Measurements from ENCODE around the gene TAX1BP1. TPM values are rescaled to one million over a fixed set of nuclear protein-coding genes. Genes with fewer than 3 reads are reported as not detected.

The TAX1BP1 gene
- polyA plus RNA-seq, 1 donor (not counting 4 experiments of a cell fraction or from before 2014, with no cell fraction given), result 102 TPM

GRCh38 chr7:27860800-27861199 is 120.8 kb downstream of the TAX1BP1 start:
- H3K9me1 ChIP-seq (ENCODE audit: control insufficient read depth, extremely low read depth, insufficient read depth, low read length), result no peaks in the 10 kb centered on the region
- dilution Hi-C loops (cut with MboI; ENCODE audit: extremely low pct_ligation_motif_present, low sequenced_read_pairs), result no loop called here
- TF ChIP-seq EZH2 (IDR thresholded peaks at IDR 0.05; ENCODE audit: low read length) (no peak), CTCF (optimal IDR thresholded peaks at IDR 0.05 in 1 of 3, IDR thresholded peaks at IDR 0.05 in 1 of 3, conservative IDR thresholded peaks at IDR 0.05 in 1 of 3; ENCODE audit: extremely low read depth in 1 of 3, insufficient read depth in 2 of 3, low read length in 3 of 3) (no peak)
- H3K4me1 ChIP-seq (ENCODE audit: control insufficient read depth, extremely low read depth, insufficient read depth, low read length), result no peaks in the 10 kb centered on the region
- no peak overlapping the region for H3K4me2 ChIP-seq (ENCODE audit: control insufficient read depth, extremely low read depth, insufficient read depth, low read depth, low read length)
- H3K4me3 ChIP-seq (ENCODE audit: control insufficient read depth in 2 of 3, extremely low read depth in 1 of 3, insufficient read depth in 2 of 3, low read depth in 1 of 3, low read length in 3 of 3), result no peak overlapping the region
- no peak overlapping the region for H2AFZ ChIP-seq (ENCODE audit: control insufficient read depth, low read length)
- FAIRE-seq (no peak), DNase-seq (ENCODE audit: low read depth, low spot score) (no peak)
- H3K27ac ChIP-seq (ENCODE audit: control insufficient read depth, insufficient read depth, low read length), result no peak overlapping the region
- H3K9me3 ChIP-seq (ENCODE audit: control insufficient read depth, low read depth, low read length), result no peaks in the 10 kb centered on the region
- H3K9ac ChIP-seq (ENCODE audit: control insufficient read depth, extremely low read depth, insufficient read depth, low read length), result no peak overlapping the region
- no peaks in the 10 kb centered on the region for H3K27me3 ChIP-seq (ENCODE audit: control insufficient read depth, extremely low read depth, insufficient read depth, low read length)
- H3K36me3 ChIP-seq (ENCODE audit: control insufficient read depth in 2 of 2, extremely low read depth in 1 of 2, insufficient read depth in 2 of 2, low read length in 2 of 2), result no peaks in the 10 kb centered on the region
- H3K79me2 ChIP-seq (ENCODE audit: control insufficient read depth, insufficient read depth, low read length), result no peaks in the 10 kb centered on the region
- no peaks in the 10 kb centered on the region for H4K20me1 ChIP-seq (ENCODE audit: control insufficient read depth, extremely low read depth, insufficient read depth, low read length)

GRCh38 chr7:27861747-27862146 is 121.8 kb downstream of the TAX1BP1 start:
- Histone ChIP-seq H3K4me3 (ENCODE audit: control insufficient read depth in 2 of 3, extremely low read depth in 1 of 3, insufficient read depth in 2 of 3, low read depth in 1 of 3, low read length in 3 of 3) (no peak overlapping the region), H3K9ac (ENCODE audit: control insufficient read depth, extremely low read depth, insufficient read depth, low read length) (no peak overlapping the region), H3K9me1 (ENCODE audit: control insufficient read depth, extremely low read depth, insufficient read depth, low read length) (no peaks in the 10 kb centered on the region), H2AFZ (ENCODE audit: control insufficient read depth, low read length) (no peak overlapping the region), H3K36me3 (ENCODE audit: control insufficient read depth in 2 of 2, extremely low read depth in 1 of 2, insufficient read depth in 2 of 2, low read length in 2 of 2) (no peaks in the 10 kb centered on the region), H4K20me1 (ENCODE audit: control insufficient read depth, extremely low read depth, insufficient read depth, low read length) (no peaks in the 10 kb centered on the region), H3K79me2 (ENCODE audit: control insufficient read depth, insufficient read depth, low read length) (no peaks in the 10 kb centered on the region), H3K9me3 (ENCODE audit: control insufficient read depth, low read depth, low read length) (no peaks in the 10 kb centered on the region), H3K4me2 (ENCODE audit: control insufficient read depth, extremely low read depth, insufficient read depth, low read depth, low read length) (no peak overlapping the region), H3K27me3 (ENCODE audit: control insufficient read depth, extremely low read depth, insufficient read depth, low read length) (no peaks in the 10 kb centered on the region), H3K27ac (ENCODE audit: control insufficient read depth, insufficient read depth, low read length) (no peak overlapping the region), H3K4me1 (ENCODE audit: control insufficient read depth, extremely low read depth, insufficient read depth, low read length) (no peaks in the 10 kb centered on the region)
- DNase-seq (ENCODE audit: low read depth, low spot score) (no peak), FAIRE-seq (no peak)
- dilution Hi-C loops (cut with MboI; ENCODE audit: extremely low pct_ligation_motif_present, low sequenced_read_pairs), result no loop called here
- TF ChIP-seq CTCF (optimal IDR thresholded peaks at IDR 0.05 in 1 of 3, IDR thresholded peaks at IDR 0.05 in 1 of 3, conservative IDR thresholded peaks at IDR 0.05 in 1 of 3; ENCODE audit: extremely low read depth in 1 of 3, insufficient read depth in 2 of 3, low read length in 3 of 3) (no peak), EZH2 (IDR thresholded peaks at IDR 0.05; ENCODE audit: low read length) (no peak)
